ENCODE measurements around the gene TNFRSF8. TPM values are rescaled to one million over a fixed set of nuclear protein-coding genes. Genes with fewer than 3 reads are reported as not detected.

The TNFRSF8 gene
- total RNA-seq, 1 donor from 2014 or later, result 2.2 TPM

- POLR2A ChIA-PET, result interaction anchor here (1.6 to 7.7 kb wide), 2 partner anchors 10 to 17 kb away, joined by 4 to 86 read pairs; no protein-coding TSS in a partner anchor
Measured at GRCh38 chr1:12140515-12141162, 77.5 kb downstream of the TNFRSF8 start.

GRCh38 chr1:12141163-12141850, 78.2 kb downstream of the TNFRSF8 start:
- DNase-seq (no peak), ATAC-seq (ENCODE audit: low read depth) (no peak)
- no peaks in the 10 kb centered on the region for H3K36me3 Mint-ChIP-seq (ENCODE audit: low read depth)
- TF ChIP-seq CTCF (IDR thresholded peaks at IDR 0.05), result no peak
- H3K27ac Mint-ChIP-seq, result peak overlapping the region; percentile 24
- no peaks in the 10 kb centered on the region for H3K27me3 Mint-ChIP-seq
- H3K4me3 Mint-ChIP-seq, result no peak overlapping the region
- peaks cover 53% of the 10 kb centered on the region for H3K4me1 Mint-ChIP-seq
- CTCF ChIA-PET, result interaction anchor here (1.7 kb wide), 1 partner anchor 16 kb away, joined by 7 read pairs; no protein-coding TSS in a partner anchor
- H3K9me3 Mint-ChIP-seq, result no peaks in the 10 kb centered on the region
- intact Hi-C loops (cut with micrococcal nuclease), result loop anchor here (5.0 kb wide), 1 partner anchor 41 kb away; no protein-coding TSS in a partner anchor
- POLR2A ChIA-PET, result interaction anchor here (1.6 to 7.7 kb wide), 2 partner anchors 10 to 16 kb away, joined by 4 to 86 read pairs; no protein-coding TSS in a partner anchor

More at GRCh38 chr1:12140515-12141162, 77.5 kb downstream of the TNFRSF8 start:
- no peaks in the 10 kb centered on the region for H3K27me3 Mint-ChIP-seq
- CTCF ChIA-PET, result no interaction called here
- no peaks in the 10 kb centered on the region for H3K36me3 Mint-ChIP-seq (ENCODE audit: low read depth)
- TF ChIP-seq CTCF (IDR thresholded peaks at IDR 0.05), result no peak
- H3K27ac Mint-ChIP-seq, result peak overlapping the region; percentile 24
- no peaks in the 10 kb centered on the region for H3K9me3 Mint-ChIP-seq
- DNase-seq (no peak), ATAC-seq (ENCODE audit: low read depth) (no peak)
- intact Hi-C loops (cut with micrococcal nuclease), result loop anchor here (5.0 kb wide), 1 partner anchor 42 kb away; no protein-coding TSS in a partner anchor
- no peak overlapping the region for H3K4me3 Mint-ChIP-seq
- peaks cover 48% of the 10 kb centered on the region for H3K4me1 Mint-ChIP-seq

GRCh38 chr1:12142141-12142823, 79.2 kb downstream of the TNFRSF8 start:
- peaks cover 63% of the 10 kb centered on the region for H3K4me1 Mint-ChIP-seq
- CTCF ChIA-PET, result interaction anchor here (1.7 kb wide), 1 partner anchor 17 kb away, joined by 7 read pairs; no protein-coding TSS in a partner anchor
- H3K27me3 Mint-ChIP-seq, result no peaks in the 10 kb centered on the region
- no peaks in the 10 kb centered on the region for H3K9me3 Mint-ChIP-seq
- peak overlapping the region; percentile 35 for H3K27ac Mint-ChIP-seq
- intact Hi-C loops (cut with micrococcal nuclease), result loop anchor here (5.0 kb wide), 1 partner anchor 40 kb away; no protein-coding TSS in a partner anchor
- POLR2A ChIA-PET, result interaction anchor here (0.5 to 7.7 kb wide), 6 partner anchors 9 to 123 kb away, joined by 4 to 86 read pairs (median 6); partner anchors contain the start of gene MIIP
- TF ChIP-seq CTCF (IDR thresholded peaks at IDR 0.05), result no peak
- H3K4me3 Mint-ChIP-seq, result no peak overlapping the region
- DNase-seq (no peak), ATAC-seq (ENCODE audit: low read depth) (no peak)
- H3K36me3 Mint-ChIP-seq (ENCODE audit: low read depth), result no peaks in the 10 kb centered on the region

- DNase-seq, result no peak
- ChIA-PET CTCF (interaction anchor here (1.7 kb wide), 1 partner anchor 18 kb away, joined by 7 read pairs; no protein-coding TSS in a partner anchor), POLR2A (interaction anchor here (0.5 to 7.7 kb wide), 7 partner anchors 8 to 56 kb away, joined by 3 to 86 read pairs (median 6); no protein-coding TSS in a partner anchor)
- H3K27me3 Mint-ChIP-seq, result no peaks in the 10 kb centered on the region
- no peak for TF ChIP-seq CTCF (IDR thresholded peaks at IDR 0.05)
- ATAC-seq (ENCODE audit: low read depth), result peak; percentile 26
- no peaks in the 10 kb centered on the region for H3K9me3 Mint-ChIP-seq
- peak overlapping the region; percentile 79 for H3K27ac Mint-ChIP-seq
- peak overlapping the region; percentile 41 for H3K4me3 Mint-ChIP-seq
- peaks cover 69% of the 10 kb centered on the region for H3K4me1 Mint-ChIP-seq
- intact Hi-C loops (cut with micrococcal nuclease), result loop anchor here (1.0 to 5.0 kb wide), 2 partner anchors 9 to 39 kb away; no protein-coding TSS in a partner anchor
- no peaks in the 10 kb centered on the region for H3K36me3 Mint-ChIP-seq (ENCODE audit: low read depth)
Measured at GRCh38 chr1:12142891-12143630, 80.0 kb downstream of the TNFRSF8 start.

Measured in activated B cell treated with CpG ODN at 0.5 μM for 24 hours (primary cell).